PC-3 (cell line): Measurements from ENCODE around the gene MAK.

ENCODE experiments used
- CTCF ChIP-seq: fragments of 300-600 bp; sonication (generic); conservative IDR thresholded peaks from 2 replicates; pipeline ENCODE4 v1.5.1; 2017; ENCODE audit warnings: antibody characterized with exemption, low read depth, mild to moderate bottlenecking, low read length
- EZH2 ChIP-seq: fragments of 300-600 bp; sonication (generic); IDR thresholded peaks from one replicate; pipeline ENCODE4 v1.6.1; 2017; ENCODE audit warnings: antibody characterized with exemption, mild to moderate bottlenecking, low read length; ENCODE audit not compliant: unreplicated experiment
- EZH2phosphoT487 ChIP-seq: fragments of 300-600 bp; sonication (generic); IDR thresholded peaks from 2 replicates; pipeline ENCODE4 v1.6.1; 2018; ENCODE audit warnings: mild to moderate bottlenecking, antibody characterized with exemption, low read length, borderline replicate concordance

GRCh38 chr6:10857259-10857658 is 18.9 kb upstream of the MAK start:
- TF ChIP-seq CTCF (no peak), EZH2phosphoT487 (no peak), EZH2 (no peak)
